Measurements from ENCODE around the gene RASSF3. TPM values are rescaled to one million over a fixed set of nuclear protein-coding genes. Genes with fewer than 3 reads are reported as not detected.
"Not testable (repeated sequence)": the region's sequence is repeated elsewhere in the genome, so short reads cannot be mapped to it uniquely, and the experiment has no call there.

RASSF3 gene
- total and polyA plus RNA-seq, 12 donors: 21.7 to 75.8 (median 39.5) TPM

DNA sequence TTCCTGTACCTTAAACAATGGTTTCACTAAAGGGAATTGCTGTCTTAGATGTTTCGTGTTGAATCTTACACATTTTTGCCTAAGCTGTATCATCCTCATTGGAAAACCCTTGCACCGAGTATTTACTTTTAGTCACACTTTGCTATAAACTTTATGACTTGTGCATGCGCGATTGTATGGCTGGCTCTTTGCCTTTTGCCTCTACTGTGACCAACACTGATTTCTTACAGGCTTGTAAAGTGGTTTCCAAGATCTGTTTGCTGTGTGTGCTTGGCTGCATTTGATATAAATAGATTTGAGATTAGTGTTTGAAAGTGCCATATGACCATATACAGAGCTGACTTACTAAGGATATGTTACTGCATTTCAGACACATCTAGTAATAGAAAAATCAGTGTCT lies 40.5 kb downstream of the RASSF3 start:
- peaks cover 14 to 26% of the 10 kb centered on the region in 2 donors for H3K4me1 ChIP-seq (replicated peaks in 1 of 2)
- intact Hi-C loops (cut with DNase I): no loop called here
- no peaks in the 10 kb centered on the region for H3K9me3 ChIP-seq (replicated peaks in 1 of 3)
- H3K4me3 ChIP-seq: no peak overlapping the region
- no peaks in the 10 kb centered on the region for H3K27me3 ChIP-seq
- no peaks in the 10 kb centered on the region for H3K36me3 ChIP-seq (replicated peaks in 1 of 2)
- 71 to 79% (median 76%) methylated on average over 4 of the region's 4 CpGs for WGBS, 4 donors
- DNase-seq: no peak
- TF ChIP-seq, protein P1, sequence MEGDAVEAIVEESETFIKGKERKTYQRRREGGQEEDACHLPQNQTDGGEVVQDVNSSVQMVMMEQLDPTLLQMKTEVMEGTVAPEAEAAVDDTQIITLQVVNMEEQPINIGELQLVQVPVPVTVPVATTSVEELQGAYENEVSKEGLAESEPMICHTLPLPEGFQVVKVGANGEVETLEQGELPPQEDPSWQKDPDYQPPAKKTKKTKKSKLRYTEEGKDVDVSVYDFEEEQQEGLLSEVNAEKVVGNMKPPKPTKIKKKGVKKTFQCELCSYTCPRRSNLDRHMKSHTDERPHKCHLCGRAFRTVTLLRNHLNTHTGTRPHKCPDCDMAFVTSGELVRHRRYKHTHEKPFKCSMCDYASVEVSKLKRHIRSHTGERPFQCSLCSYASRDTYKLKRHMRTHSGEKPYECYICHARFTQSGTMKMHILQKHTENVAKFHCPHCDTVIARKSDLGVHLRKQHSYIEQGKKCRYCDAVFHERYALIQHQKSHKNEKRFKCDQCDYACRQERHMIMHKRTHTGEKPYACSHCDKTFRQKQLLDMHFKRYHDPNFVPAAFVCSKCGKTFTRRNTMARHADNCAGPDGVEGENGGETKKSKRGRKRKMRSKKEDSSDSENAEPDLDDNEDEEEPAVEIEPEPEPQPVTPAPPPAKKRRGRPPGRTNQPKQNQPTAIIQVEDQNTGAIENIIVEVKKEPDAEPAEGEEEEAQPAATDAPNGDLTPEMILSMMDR (IDR thresholded peaks at IDR 0.05): no peak
- TF ChIP-seq POLR2A (IDR thresholded peaks at IDR 0.05): no peak
- H3K27ac ChIP-seq: no peak overlapping the region

DNA sequence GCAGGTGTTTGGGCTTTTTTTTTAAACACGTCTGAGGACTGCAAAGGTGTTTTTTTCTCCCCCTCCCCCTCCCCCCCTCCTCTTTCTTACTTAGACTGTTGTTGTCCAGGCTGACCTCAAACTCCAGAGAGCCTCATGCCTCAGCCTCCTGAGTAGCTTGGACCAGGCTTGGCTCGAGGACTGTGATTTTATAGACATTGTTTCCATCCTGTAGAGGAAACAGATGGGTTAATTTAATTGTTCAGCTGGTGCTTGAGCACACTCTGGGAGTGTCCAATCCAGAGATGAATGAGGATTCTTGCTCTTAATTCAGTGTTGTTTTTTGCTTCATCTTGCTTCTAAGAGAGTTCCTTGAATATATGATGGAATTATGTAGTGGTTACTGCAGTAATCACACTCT lies 42.1 kb downstream of the RASSF3 start:
- Histone ChIP-seq H3K27me3 (no peaks in the 10 kb centered on the region), H3K4me1 (replicated peaks in 1 of 2) (peaks cover 20 to 41% of the 10 kb centered on the region in 2 donors), H3K27ac (no peak overlapping the region), H3K9me3 (replicated peaks in 1 of 3) (no peaks in the 10 kb centered on the region), H3K4me3 (no peak overlapping the region), H3K36me3 (replicated peaks in 1 of 2) (no peaks in the 10 kb centered on the region)
- no peak for DNase-seq
- 66 to 70% (median 69%) methylated on average over 2 of the region's 2 CpGs for WGBS, 4 donors
- intact Hi-C loops (cut with DNase I): no loop called here
- TF ChIP-seq, protein P1 (IDR thresholded peaks at IDR 0.05): no peak
- no peak for TF ChIP-seq POLR2A (IDR thresholded peaks at IDR 0.05)

DNA sequence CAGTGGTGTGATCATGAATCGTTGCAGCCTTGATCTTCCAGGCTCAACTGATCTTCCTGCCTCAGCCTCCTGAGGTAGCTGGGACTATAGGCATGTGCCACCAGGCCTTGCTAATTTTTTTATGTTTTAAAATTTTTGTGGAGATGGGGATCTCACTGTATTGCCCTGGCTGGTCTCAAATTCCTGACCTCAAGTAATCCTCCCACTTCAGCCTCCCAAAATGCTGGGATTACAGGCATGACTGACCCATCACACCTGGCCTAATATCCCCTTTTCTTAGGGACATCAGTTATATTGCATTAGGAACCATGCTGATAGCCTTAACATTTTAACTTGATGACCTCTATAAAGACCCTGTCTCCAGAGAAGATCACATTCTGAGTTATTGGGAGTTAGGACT lies 42.8 kb downstream of the RASSF3 start:
- no peak for DNase-seq
- TF ChIP-seq, protein P1 (IDR thresholded peaks at IDR 0.05): no peak
- no peak for TF ChIP-seq POLR2A (IDR thresholded peaks at IDR 0.05)
- no peaks in the 10 kb centered on the region for H3K27me3 ChIP-seq
- no peak overlapping the region for H3K4me3 ChIP-seq
- no peaks in the 10 kb centered on the region for H3K36me3 ChIP-seq (replicated peaks in 1 of 2)
- no peaks in the 10 kb centered on the region for H3K9me3 ChIP-seq (replicated peaks in 1 of 3)
- WGBS, 4 donors: 44 to 75% (median 71%) methylated on average over 1 of the region's 1 CpG
- H3K4me1 ChIP-seq (replicated peaks in 1 of 2): peaks cover 20 to 42% of the 10 kb centered on the region in 2 donors
- intact Hi-C loops (cut with DNase I): no loop called here
- no peak overlapping the region for H3K27ac ChIP-seq

DNA sequence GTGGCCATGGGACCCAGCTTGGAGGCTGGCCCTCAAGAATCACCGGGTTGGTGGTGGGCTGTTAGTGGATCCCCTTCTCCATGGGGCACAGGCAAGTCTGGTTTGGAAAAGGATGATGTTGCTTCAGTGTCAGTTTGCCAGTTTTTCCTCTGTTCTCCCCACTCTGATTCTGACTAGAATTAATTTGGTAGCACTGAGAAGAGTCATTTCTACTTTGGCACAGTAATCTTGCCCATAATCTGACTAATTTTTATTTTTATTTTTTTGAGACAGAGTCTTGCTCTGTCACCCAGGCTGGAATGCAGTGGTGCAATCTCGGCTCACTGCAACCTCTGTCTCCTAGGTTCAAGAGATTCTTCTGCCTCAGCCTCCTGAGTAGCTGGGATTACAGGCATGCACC lies 43.6 kb downstream of the RASSF3 start:
- Histone ChIP-seq H3K4me1 (replicated peaks in 1 of 2) (peaks cover 25 to 50% of the 10 kb centered on the region in 2 donors), H3K27ac (peak overlapping the region in 1 of 5 donors; percentile 73)
- H3K27me3 ChIP-seq; DNase-seq; H3K36me3 ChIP-seq (replicated peaks in 1 of 2); intact Hi-C loops (cut with DNase I); H3K4me3 ChIP-seq; H3K9me3 ChIP-seq (replicated peaks in 1 of 3): not testable (repeated sequence)
- 54 to 81% (median 66%) methylated on average over 1 to 2 of the region's 2 CpGs for WGBS, 4 donors

DNA sequence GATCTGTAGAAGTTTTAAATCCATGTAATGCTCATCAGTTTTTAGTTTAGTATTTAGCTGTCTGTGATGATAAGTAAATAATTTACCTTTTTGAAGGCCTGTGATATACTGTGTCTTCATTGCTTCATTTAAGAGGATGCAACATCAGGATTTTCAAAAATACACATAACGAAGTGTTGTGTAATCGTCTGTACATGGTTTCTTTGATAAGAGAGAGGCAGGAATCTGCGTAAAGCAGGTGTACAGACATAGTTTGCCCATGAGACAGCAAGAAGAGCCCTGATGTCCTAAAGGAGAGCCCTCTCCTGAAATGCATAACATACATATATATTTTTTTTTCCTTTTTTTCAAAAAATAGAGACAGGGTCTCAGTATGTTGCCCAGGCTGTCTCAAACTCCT lies 44.8 kb downstream of the RASSF3 start:
- H3K36me3 ChIP-seq (replicated peaks in 1 of 2): no peaks in the 10 kb centered on the region
- H3K27me3 ChIP-seq: no peaks in the 10 kb centered on the region
- WGBS, 4 donors: 59 to 70% (median 66%) methylated on average over 3 of the region's 3 CpGs
- peak in 1 of 7 donors; percentile 10 for DNase-seq
- H3K27ac ChIP-seq: peak overlapping the region in 1 of 5 donors; percentile 28
- TF ChIP-seq, protein P1 (IDR thresholded peaks at IDR 0.05): no peak
- H3K4me1 ChIP-seq (replicated peaks in 1 of 2): peaks cover 25 to 49% of the 10 kb centered on the region in 2 donors
- H3K4me3 ChIP-seq: no peak overlapping the region
- intact Hi-C loops (cut with DNase I): no loop called here
- no peaks in the 10 kb centered on the region for H3K9me3 ChIP-seq (replicated peaks in 1 of 3)

Measured in adrenal gland (tissue), 12 donors.